GM12891 (cell line): Measurements from ENCODE around the gene FILIP1L.

ENCODE experiments used
- DNase-seq: peaks from one replicate; pipeline ENCODE4 v3.0.0; 2011; ENCODE audit warnings: low spot score; ENCODE audit not compliant: insufficient read length
- FAIRE-seq: peaks from 2 replicates; lab custom pipeline; 2011; peaks lifted over from hg19 to GRCh38; lab: Jason Lieb, UNC
- PAX5 ChIP-seq: IDR thresholded peaks from 2 replicates; pipeline ENCODE4 v1.6.1; 2011; ENCODE audit warnings: low read length, moderate library complexity, mild to moderate bottlenecking; ENCODE audit not compliant: insufficient read depth, severe bottlenecking
- POLR2A ChIP-seq: IDR thresholded peaks from 2 replicates; pipeline ENCODE4 v1.6.1; 2011; ENCODE audit warnings: low read depth, low read length, control low read depth
- POLR2AphosphoS5 ChIP-seq: IDR thresholded peaks from 2 replicates; pipeline ENCODE4 v1.6.1; 2011; ENCODE audit warnings: low read depth, low read length, control low read depth
- POU2F2 ChIP-seq: IDR thresholded peaks from 2 replicates; pipeline ENCODE4 v1.6.1; 2011; ENCODE audit warnings: low read depth, mild to moderate bottlenecking, control low read depth, low read length, moderate library complexity
- SPI1 ChIP-seq: IDR thresholded peaks from 2 replicates; pipeline ENCODE4 v1.6.1; 2011; ENCODE audit warnings: low read depth, low read length, control low read depth
- TAF1 ChIP-seq: IDR thresholded peaks from 2 replicates; pipeline ENCODE4 v1.6.1; 2011; ENCODE audit warnings: low read depth, low read length, control low read depth

Gene FILIP1L

DNA sequence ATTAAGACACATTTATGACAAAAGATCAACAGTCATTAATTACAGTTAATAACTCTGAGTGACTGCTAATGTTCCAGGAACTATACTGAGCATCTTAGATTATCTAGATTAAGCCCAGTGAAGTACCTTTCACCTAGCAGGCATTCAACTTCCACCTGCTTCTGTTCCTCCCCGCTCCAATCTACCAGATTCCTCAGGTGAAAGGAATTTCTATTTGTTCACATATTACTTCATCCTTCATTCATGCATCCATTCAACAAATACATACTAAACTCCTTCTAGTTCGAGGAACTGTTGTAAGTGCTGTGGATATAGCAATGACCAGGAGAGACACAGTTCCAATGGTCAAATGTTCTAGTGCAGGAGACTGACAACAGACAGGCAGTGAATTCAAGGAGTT is 139.3 kb downstream of the FILIP1L start:
- no peak for FAIRE-seq
- TF ChIP-seq TAF1 (no peak), POLR2A (no peak), POLR2AphosphoS5 (no peak), POU2F2 (no peak), PAX5 (no peak), SPI1 (no peak)

DNA sequence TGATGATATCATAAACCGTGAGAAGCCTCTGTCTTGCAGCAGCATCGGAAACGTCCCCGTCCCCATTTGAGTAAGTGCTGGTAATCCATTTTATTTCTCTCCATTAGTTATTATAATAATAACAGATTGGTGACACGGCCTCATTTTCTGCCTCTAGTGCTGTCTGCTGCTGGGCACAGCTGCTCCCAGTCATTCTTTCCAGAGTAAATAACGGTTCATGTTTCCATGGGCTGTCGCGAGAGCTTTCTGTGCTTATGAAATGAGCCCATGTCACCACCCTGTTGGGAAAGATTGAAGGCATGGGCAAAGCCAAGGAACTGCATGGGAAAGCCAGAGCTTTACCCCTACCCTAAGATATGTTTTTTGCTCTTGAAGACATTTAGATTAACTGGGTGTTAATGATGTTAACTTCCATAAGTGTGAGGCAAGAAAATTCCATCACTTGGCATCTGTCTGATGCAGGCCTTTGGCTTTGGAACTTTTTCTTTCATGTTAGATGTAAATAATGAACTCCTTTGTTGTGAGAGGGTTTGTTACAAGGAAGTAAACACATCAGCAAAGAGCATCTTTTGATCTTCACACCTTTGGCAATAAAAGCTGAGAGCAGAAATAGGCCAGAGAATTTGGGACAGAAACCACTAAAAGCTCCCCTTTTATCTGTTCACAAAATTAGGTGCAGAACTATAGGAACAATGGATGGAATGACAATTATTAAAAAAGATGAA is 141.8 kb downstream of the FILIP1L start:
- TF ChIP-seq SPI1 (no peak), POLR2A (no peak), POU2F2 (no peak), POLR2AphosphoS5 (no peak), TAF1 (no peak), PAX5 (no peak)
- FAIRE-seq = no peak
- DNase-seq = no peak

More for the DNA sequence above, 139.3 kb downstream of the FILIP1L start:
- no peak for DNase-seq

DNA sequence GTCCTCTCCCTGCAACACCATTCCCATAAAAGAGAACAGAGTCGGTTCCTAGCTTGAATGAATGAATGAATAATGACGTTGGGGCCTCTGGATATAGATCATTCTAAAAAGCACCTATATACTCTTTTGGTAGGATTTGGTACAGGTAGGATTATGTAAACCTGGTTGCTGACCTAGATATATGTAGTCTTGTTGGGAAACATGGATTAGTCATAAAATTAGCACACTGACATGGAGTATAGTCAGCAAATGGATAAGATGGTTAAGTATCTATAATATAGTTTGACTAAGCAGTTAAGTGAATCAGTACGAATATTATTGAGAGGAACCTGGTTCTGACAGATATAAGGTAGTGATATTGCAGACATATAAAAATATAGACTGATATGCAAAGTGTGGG is 142.5 kb downstream of the FILIP1L start:
- TF ChIP-seq POU2F2 (no peak), TAF1 (no peak), POLR2AphosphoS5 (no peak), PAX5 (no peak), POLR2A (no peak), SPI1 (no peak)
- DNase-seq (no peak), FAIRE-seq (no peak)

DNA sequence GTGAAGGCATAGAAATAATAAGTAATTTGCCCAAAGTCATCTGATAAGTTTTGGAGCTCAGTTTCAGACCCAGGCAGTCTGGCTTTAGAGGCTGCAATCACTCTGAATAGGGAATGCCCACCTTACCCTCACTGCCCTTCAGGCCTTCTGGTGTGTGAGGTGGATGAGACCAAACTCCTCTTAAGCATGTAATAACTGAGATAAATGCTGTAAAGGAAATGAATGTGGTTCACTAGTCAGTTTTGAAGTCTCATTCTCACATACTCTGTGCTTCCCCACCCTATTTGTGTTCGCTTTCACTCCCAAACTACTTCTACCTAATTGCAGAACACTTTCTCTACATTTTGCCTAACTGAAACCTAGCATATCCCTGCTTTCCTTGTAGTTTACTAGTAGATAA is 144.1 kb downstream of the FILIP1L start:
- TF ChIP-seq PAX5 = no peak
- no peak for TF ChIP-seq POLR2A
- no peak for TF ChIP-seq TAF1
- no peak for TF ChIP-seq SPI1
- FAIRE-seq (peak; percentile 88), DNase-seq (peak; percentile 8)

DNA sequence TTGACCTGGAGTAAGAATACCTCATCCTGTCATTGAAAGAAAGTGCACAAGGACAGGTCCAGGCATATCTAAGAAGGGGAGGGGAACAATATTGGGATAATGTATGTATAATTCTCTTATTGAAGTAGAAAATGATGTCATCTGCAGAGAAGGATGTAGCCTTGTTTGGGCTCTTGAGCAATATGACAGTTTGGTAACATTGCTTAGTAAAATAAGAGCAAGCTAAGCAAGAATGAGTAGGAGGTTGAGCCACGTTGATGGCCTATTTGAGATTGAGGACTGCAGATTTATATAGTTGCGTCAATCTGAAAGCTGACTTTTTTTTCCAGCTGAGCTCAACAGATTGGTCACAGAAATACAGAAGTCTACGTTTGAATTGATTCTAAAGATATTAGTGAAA is 145.2 kb downstream of the FILIP1L start:
- TF ChIP-seq POU2F2 (no peak), PAX5 (no peak), SPI1 (no peak), TAF1 (no peak), POLR2AphosphoS5 (no peak), POLR2A (no peak)
- FAIRE-seq = peak; percentile 38

DNA sequence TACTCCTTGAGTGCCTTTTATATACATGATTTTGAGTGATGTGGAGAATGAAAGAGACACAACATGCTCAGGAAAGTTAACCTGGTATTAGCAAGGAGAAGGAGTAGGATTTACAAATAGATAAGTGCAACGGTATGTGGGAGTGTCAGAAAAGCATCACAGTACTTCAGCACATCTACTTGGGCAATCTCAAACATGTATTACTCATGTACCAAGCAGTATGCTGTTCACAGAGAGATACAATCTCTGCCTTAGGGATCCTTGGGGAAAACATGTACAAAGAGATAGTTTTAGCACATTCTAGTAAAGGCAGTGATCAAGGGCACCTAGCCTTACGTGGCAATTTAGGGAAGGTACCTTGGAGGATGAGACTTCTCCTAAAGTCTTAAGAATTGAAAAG is 146.5 kb downstream of the FILIP1L start:
- DNase-seq (no peak), FAIRE-seq (no peak)
- TF ChIP-seq TAF1 = no peak
- TF ChIP-seq SPI1 = no peak
- no peak for TF ChIP-seq POLR2A
- TF ChIP-seq POLR2AphosphoS5 = no peak
- no peak for TF ChIP-seq PAX5
- TF ChIP-seq POU2F2 = no peak

More for the DNA sequence above, 145.2 kb downstream of the FILIP1L start:
- DNase-seq = no peak

DNA sequence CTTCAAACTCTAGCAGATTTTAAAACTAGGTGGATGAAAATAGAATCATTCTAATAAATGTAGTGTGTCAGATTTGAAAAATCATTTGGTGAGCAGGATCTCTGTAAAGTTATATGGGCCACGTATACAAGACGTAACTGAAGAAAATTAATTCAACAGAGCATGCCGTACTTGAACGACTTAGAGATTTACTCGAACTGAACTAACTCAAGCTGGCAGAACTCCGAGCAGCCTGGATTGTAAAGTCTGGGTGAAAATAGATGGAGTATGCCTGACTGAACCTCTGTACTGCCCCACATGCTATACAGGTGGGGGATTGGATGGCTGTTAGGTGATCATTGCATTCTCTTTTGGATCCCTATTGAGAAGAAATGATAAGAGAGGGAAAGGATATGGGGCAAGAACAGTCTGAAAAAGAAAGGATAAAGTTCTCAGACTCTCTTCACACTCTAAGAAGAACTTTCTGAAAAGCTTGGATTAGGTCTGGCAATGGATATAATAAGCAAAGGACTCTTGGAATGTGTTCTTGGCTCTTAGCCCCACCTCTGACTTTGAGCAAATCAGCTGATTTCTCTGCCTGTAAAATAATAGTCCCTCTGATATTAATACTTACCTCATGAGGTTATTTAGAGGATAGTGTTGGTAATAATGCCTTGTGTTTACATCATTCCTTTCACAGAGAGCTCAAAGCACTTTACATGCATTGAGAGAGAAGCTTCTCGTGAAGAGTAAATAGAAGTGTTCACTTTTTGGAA is 147.5 kb downstream of the FILIP1L start:
- no peak for TF ChIP-seq POLR2A
- no peak for TF ChIP-seq POU2F2
- no peak for TF ChIP-seq SPI1
- TF ChIP-seq TAF1 = no peak
- no peak for TF ChIP-seq PAX5
- DNase-seq (no peak), FAIRE-seq (no peak)

DNA sequence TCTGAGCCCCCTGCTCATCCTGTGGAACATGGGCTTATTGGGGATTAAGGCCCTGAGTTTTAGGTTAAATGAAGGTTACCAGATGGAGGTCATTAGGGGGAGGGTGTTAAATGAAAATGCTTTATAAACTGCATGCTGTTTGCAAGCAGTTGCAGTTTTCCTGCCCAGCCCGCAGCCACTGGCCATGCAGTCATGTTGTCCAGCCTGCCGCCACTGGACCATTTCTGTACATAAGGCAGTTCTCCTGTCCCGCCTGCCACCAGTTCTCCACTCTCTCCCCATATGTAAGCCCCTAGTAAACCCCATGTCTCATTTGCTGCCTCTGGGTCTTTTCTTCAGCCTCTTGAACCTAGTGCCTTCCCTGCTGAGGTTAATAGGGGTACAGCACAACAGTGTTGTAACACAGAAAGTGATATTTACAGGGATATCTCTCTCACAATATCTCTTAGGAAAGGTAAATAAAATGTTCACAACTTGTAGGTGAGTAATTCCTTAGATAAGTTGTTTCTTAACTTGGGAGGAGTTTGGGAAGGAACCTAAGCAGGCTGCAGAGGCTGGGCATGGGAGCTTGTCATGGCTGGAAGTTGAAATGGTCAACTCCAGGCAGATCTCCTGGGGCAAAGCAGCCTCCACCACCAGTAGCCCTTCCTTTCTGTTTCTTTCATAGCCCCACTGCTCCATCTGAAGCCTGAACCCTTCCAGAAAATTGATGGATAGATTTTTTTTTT is 148.5 kb downstream of the FILIP1L start:
- DNase-seq (no peak), FAIRE-seq (no peak)
- TF ChIP-seq PAX5 = no peak
- no peak for TF ChIP-seq POLR2A
- no peak for TF ChIP-seq TAF1
- no peak for TF ChIP-seq SPI1
- no peak for TF ChIP-seq POU2F2
- no peak for TF ChIP-seq POLR2AphosphoS5

DNA sequence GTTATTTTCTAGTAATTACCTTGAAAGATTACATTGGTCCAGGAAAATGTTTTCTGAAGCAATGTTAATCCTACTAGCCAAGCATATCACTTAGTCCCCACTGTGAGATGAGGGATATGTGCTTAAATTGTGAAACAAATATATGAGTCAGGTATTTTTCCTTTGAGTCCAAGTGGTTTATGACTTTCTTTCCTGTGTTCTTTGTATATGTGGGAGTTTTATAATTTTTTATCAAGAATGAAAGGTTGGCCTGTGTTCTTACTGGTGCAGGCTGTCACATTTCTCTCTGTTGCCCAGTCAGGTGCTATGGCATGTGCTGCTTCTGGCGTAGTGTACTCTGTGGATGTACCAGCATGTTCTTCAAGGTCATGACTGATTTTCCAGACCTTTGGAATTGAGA is 149.2 kb downstream of the FILIP1L start:
- TF ChIP-seq PAX5 (no peak), POLR2AphosphoS5 (no peak), POU2F2 (no peak), TAF1 (no peak), SPI1 (no peak), POLR2A (no peak)
- DNase-seq (no peak), FAIRE-seq (no peak)

DNA sequence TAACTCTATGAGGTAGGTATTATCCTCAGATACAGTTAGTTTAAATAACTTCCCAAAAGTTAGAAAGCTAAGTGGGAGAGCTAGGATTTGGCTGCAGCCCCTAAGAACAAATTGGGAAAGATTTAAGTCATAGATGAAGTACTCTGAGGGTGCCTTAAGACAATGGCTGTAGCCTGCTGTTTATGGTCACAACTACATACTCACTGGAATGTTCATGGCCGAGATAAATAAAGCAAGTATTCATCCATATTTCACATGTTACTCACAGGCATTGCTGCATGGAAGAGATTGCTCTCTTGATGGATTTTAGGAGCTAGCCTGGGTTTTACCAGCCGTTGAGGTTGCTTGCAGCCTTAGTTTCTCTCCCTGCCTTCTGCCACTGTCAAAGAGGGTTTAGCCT is 151.6 kb downstream of the FILIP1L start:
- DNase-seq = no peak
- no peak for FAIRE-seq
- TF ChIP-seq SPI1 (no peak), TAF1 (no peak), POU2F2 (no peak), PAX5 (no peak), POLR2A (no peak), POLR2AphosphoS5 (no peak)
